Natural killer cell (primary cell): Measurements from ENCODE around the gene ALPI. TPM values are rescaled to one million over a fixed set of nuclear protein-coding genes. Genes with fewer than 3 reads are reported as not detected.
"Not testable (repeated sequence)": the region's sequence is repeated elsewhere in the genome, so short reads cannot be mapped to it uniquely, and the experiment has no call there.

Source experiments
- ATAC-seq, 3 donors: fragments of 150-1000 bp in 2 of 3; fragments of 200-7000 bp in 1 of 3; cut with Tn5 transposase; 1 replicate in 1 of 3; 2 replicates in 2 of 3; pipeline ENCODE4 v1.10.0; 2021; ENCODE audit warnings: mild to moderate bottlenecking in 2 of 3, moderate library complexity in 2 of 3
- DNase-seq, 2 donors: peaks; one replicate each; pipeline versions ENCODE4 v3.0.0 to v3.0.0-alpha.2; 2013 to 2021; ENCODE audit warnings: mixed read lengths in 1 of 2
- H3K27ac ChIP-seq: one replicate; pipeline ENCODE4 v1.5.1; 2013; ENCODE audit warnings: mild to moderate bottlenecking, low read length
- H3K27me3 ChIP-seq: one replicate; pipeline ENCODE4 v1.6.1; 2013; ENCODE audit warnings: low read length; ENCODE audit not compliant: control insufficient read depth, insufficient read depth
- H3K36me3 ChIP-seq: one replicate; pipeline ENCODE4 v1.6.1; 2013; ENCODE audit warnings: low read length; ENCODE audit not compliant: control insufficient read depth, insufficient read depth
- H3K4me1 ChIP-seq: one replicate; pipeline ENCODE4 v1.6.1; 2013; ENCODE audit warnings: low read length; ENCODE audit not compliant: control insufficient read depth, insufficient read depth
- H3K4me3 ChIP-seq: one replicate; pipeline ENCODE4 v1.5.1; 2013; ENCODE audit warnings: low read length
- H3K9me3 ChIP-seq: one replicate; pipeline ENCODE4 v1.6.1; 2013; ENCODE audit warnings: low read length; ENCODE audit not compliant: control insufficient read depth, insufficient read depth
- H3K27ac Mint-ChIP-seq, 2 donors: one replicate each; pipeline ENCODE4 v1.8.0; 2022; ENCODE audit warnings: mild to moderate bottlenecking in 2 of 2, mixed read lengths in 2 of 2, moderate library complexity in 1 of 2
- H3K27me3 Mint-ChIP-seq, 2 donors: one replicate each; pipeline ENCODE4 v1.8.0; 2022; ENCODE audit warnings: low read depth in 2 of 2, mixed read lengths in 2 of 2
- H3K36me3 Mint-ChIP-seq: one replicate; pipeline ENCODE4 v1.8.0; 2022; ENCODE audit warnings: mixed read lengths
- H3K4me1 Mint-ChIP-seq, 2 donors: one replicate each; pipeline ENCODE4 v1.8.0; 2022; ENCODE audit warnings: mixed read lengths in 2 of 2
- H3K4me3 Mint-ChIP-seq: one replicate; pipeline ENCODE4 v1.8.0; 2022; ENCODE audit warnings: mild to moderate bottlenecking, moderate library complexity, mixed read lengths
- H3K9me3 Mint-ChIP-seq, 2 donors: one replicate each; pipeline ENCODE4 v1.8.0; 2022; ENCODE audit warnings: mixed read lengths in 2 of 2
- WGBS: methylation state at CpG from one replicate; pipeline ENCODE4 v1.1.7; 2013; ENCODE audit warnings: missing lambda C conversion rate; ENCODE audit not compliant: insufficient coverage; 5-methylcytosine and 5-hydroxymethylcytosine counted together
- intact Hi-C: fragments of 100-400 bp; cut with micrococcal nuclease; formaldehyde crosslinking; loops from one replicate; pipeline ENCODE4 v1.14.2; 2022
- total RNA-seq, 4 donors: library from RNA; stranded (reverse); fragments of 120-200 nt in 1 of 4; gene quantifications; one replicate each; pipeline versions ENCODE4 v1.2.3 to v1.2.4, GENCODE V29; 2013 to 2022
- TF ChIP-seq, protein P1 (sequence below): fragments of 200-600 bp; IDR thresholded peaks from one replicate; pipeline ENCODE4 v1.8.0; 2022; ENCODE audit warnings: antibody characterized with exemption

The ALPI gene
- total RNA-seq, 3 donors from 2014 or later (not counting 1 experiment from before 2014, with no cell fraction given), result not detected

GRCh38 chr2:232444409-232445148 is 11.4 kb upstream of the ALPI start:
- H3K4me3 Mint-ChIP-seq, result no peak overlapping the region
- H3K9me3 ChIP-seq, result no peaks in the 10 kb centered on the region
- DNase-seq (peak in 1 of 2 donors; percentile 77), ATAC-seq (peak; percentile 34 to 56 (median 44))
- H3K9me3 Mint-ChIP-seq, result no peaks in the 10 kb centered on the region
- no peak overlapping the region for H3K27ac ChIP-seq
- H3K4me1 Mint-ChIP-seq, result peaks cover 0 to 11% of the 10 kb centered on the region in 2 donors
- no peaks in the 10 kb centered on the region for H3K27me3 Mint-ChIP-seq
- intact Hi-C loops, result loop anchor here (5.0 kb wide), 2 partner anchors 117 to 517 kb away; partner anchors contain the start of gene NPPC
- no peaks in the 10 kb centered on the region for H3K27me3 ChIP-seq
- no peak overlapping the region for H3K4me3 ChIP-seq
- WGBS, result 75% methylated on average over 21 of the region's 21 CpGs
- H3K36me3 Mint-ChIP-seq, result no peaks in the 10 kb centered on the region
- peaks cover 11% of the 10 kb centered on the region for H3K4me1 ChIP-seq
- TF ChIP-seq, protein P1, sequence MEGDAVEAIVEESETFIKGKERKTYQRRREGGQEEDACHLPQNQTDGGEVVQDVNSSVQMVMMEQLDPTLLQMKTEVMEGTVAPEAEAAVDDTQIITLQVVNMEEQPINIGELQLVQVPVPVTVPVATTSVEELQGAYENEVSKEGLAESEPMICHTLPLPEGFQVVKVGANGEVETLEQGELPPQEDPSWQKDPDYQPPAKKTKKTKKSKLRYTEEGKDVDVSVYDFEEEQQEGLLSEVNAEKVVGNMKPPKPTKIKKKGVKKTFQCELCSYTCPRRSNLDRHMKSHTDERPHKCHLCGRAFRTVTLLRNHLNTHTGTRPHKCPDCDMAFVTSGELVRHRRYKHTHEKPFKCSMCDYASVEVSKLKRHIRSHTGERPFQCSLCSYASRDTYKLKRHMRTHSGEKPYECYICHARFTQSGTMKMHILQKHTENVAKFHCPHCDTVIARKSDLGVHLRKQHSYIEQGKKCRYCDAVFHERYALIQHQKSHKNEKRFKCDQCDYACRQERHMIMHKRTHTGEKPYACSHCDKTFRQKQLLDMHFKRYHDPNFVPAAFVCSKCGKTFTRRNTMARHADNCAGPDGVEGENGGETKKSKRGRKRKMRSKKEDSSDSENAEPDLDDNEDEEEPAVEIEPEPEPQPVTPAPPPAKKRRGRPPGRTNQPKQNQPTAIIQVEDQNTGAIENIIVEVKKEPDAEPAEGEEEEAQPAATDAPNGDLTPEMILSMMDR, result peak; percentile 48
- H3K36me3 ChIP-seq, result no peaks in the 10 kb centered on the region
- no peak overlapping the region for H3K27ac Mint-ChIP-seq

DNA sequence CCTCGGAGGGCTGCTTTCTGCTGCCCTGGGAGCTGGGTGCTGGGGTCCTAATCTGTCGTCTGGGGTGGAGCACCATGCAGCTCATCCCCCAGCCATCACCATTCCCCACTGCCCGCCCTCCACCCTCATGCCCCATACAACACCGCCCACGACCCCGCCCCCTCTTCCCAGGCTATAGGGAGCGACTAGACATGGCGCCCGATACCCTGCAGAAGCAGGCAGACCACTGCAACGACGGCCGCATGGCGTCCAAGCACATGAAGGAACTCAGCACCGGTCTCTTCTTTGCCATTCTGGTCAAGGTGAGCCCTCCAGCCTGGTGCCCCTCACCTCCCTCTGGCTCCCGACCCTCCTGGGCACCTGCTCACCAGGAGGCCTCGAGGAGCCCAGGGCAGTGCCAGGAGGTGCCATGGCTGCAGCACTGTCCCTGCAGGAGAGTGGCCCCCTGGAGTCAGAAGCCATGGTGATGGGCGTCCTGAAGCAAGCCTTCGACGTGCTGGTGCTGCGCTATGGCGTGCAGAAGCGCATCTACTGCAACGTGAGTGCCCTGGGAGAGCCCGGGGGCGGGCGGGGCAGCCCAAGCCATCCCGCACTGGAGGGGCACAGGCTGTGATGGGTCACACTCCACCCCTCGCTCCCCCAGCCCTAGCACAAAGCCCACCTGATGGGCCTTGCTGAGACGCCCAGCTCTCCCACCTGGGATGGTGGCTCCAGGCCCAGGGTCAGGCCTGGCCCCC is 10.6 kb upstream of the ALPI start:
- intact Hi-C loops, result not testable (repeated sequence)

GRCh38 chr2:232446266-232446777 is 9.6 kb upstream of the ALPI start:
- H3K27ac Mint-ChIP-seq, DNase-seq, H3K36me3 ChIP-seq, H3K9me3 Mint-ChIP-seq, H3K4me1 Mint-ChIP-seq, H3K4me1 ChIP-seq, H3K4me3 Mint-ChIP-seq, H3K27me3 Mint-ChIP-seq, H3K27me3 ChIP-seq, intact Hi-C loops, H3K36me3 Mint-ChIP-seq, H3K9me3 ChIP-seq, H3K4me3 ChIP-seq, H3K27ac ChIP-seq: not testable (repeated sequence)
- TF ChIP-seq, protein P1, result peak; percentile 29
- ATAC-seq, result peak in 2 of 3 donors; percentile 44 to 53
- WGBS, result 78% methylated on average over 3 of the region's 9 CpGs

More for the DNA sequence above, 10.6 kb upstream of the ALPI start:
- H3K27me3 Mint-ChIP-seq, H3K9me3 ChIP-seq, H3K4me3 ChIP-seq, H3K4me1 Mint-ChIP-seq, H3K36me3 ChIP-seq, H3K27ac ChIP-seq, ATAC-seq, H3K4me3 Mint-ChIP-seq, H3K36me3 Mint-ChIP-seq, H3K27me3 ChIP-seq, DNase-seq, H3K9me3 Mint-ChIP-seq, H3K27ac Mint-ChIP-seq, H3K4me1 ChIP-seq: not testable (repeated sequence)
- WGBS, result 91% methylated on average over 16 of the region's 29 CpGs

- ATAC-seq (no peak), DNase-seq (no peak)
- Histone ChIP-seq H3K27ac (no peak overlapping the region), H3K27me3 (no peaks in the 10 kb centered on the region), H3K4me3 (no peak overlapping the region), H3K9me3 (no peaks in the 10 kb centered on the region), H3K4me1 (no peaks in the 10 kb centered on the region), H3K36me3 (no peaks in the 10 kb centered on the region)
- H3K36me3 Mint-ChIP-seq, result no peaks in the 10 kb centered on the region
- intact Hi-C loops, result no loop called here
- no peak overlapping the region for H3K27ac Mint-ChIP-seq
- WGBS, result 82% methylated on average over 9 of the region's 9 CpGs
- no peak overlapping the region for H3K4me3 Mint-ChIP-seq
- no peaks in the 10 kb centered on the region for H3K9me3 Mint-ChIP-seq
- TF ChIP-seq, protein P1, result no peak
- H3K27me3 Mint-ChIP-seq, result no peaks in the 10 kb centered on the region
- no peaks in the 10 kb centered on the region for H3K4me1 Mint-ChIP-seq
Observed at GRCh38 chr2:232447091-232447620, 8.8 kb upstream of the ALPI start.
